ENCODE results near the gene KNOP1.

DNA sequence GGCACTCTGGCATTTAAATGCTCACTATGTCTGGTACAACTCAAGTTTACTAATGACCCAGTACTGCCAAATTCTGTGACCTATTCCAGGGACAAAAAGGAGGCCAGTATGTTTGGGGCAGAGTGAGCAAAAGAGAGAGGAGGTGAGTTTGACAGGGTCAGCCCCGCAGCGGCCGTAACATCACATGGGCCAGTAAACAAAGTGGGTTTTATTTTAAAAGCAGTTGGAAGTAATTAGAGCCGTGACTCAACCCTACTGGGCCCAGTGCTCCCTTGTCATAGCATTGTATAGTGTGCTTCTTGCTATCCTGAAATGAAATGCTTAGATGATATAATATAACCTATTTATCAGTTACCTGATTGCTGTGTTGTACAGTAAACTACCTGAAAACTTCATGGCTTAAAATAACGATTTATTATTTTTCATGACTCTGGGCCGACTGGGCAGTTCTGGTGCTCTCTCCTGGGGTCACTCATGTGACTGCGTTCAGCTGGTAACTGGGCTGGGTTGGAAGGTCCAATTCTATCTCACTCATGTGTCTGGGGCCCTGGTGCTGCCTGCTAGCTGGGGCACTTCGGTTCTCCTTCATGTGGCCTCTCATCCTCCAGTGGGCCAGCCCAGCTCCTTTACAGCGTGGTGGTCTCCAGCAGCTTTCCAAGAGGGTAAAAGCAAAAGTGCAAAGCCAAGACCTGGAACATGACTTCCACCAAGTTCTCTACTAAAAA is 27.4 kb upstream of the KNOP1 start:
- no peak for TF ChIP-seq POLR2A (IDR thresholded peaks at IDR 0.05)
- TF ChIP-seq, protein P1, sequence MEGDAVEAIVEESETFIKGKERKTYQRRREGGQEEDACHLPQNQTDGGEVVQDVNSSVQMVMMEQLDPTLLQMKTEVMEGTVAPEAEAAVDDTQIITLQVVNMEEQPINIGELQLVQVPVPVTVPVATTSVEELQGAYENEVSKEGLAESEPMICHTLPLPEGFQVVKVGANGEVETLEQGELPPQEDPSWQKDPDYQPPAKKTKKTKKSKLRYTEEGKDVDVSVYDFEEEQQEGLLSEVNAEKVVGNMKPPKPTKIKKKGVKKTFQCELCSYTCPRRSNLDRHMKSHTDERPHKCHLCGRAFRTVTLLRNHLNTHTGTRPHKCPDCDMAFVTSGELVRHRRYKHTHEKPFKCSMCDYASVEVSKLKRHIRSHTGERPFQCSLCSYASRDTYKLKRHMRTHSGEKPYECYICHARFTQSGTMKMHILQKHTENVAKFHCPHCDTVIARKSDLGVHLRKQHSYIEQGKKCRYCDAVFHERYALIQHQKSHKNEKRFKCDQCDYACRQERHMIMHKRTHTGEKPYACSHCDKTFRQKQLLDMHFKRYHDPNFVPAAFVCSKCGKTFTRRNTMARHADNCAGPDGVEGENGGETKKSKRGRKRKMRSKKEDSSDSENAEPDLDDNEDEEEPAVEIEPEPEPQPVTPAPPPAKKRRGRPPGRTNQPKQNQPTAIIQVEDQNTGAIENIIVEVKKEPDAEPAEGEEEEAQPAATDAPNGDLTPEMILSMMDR (IDR thresholded peaks at IDR 0.05) = no peak

Data from tibial nerve (tissue), 3 donors.